ENCODE results near the gene AMDHD2.

DNA sequence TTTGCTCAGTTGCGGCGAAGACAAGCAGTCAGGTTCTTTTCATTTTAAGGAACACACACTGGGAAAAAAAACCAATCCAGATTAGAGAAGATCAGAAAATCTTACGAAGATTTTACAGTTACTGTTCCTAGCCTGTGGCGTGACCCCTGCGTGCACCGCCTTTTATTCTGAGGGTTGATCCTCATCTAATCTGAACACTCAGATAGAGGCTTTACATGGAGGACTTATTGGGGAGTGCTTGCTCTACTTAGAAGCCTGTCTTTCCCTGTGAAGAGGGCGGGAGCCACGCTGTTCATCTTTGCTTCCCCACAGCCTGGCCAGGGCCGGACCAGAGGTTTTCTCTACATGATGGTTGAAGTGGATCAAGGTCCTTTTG lies 43.8 kb upstream of the AMDHD2 start:
- TF ChIP-seq EZH2 (IDR thresholded peaks at IDR 0.05) (no peak), POLR2AphosphoS5 (IDR thresholded peaks at IDR 0.05; ENCODE audit: borderline replicate concordance, low read depth, low read length) (no peak)
